H9 (cell line): ENCODE data around the gene BIRC7. TPM values are rescaled to one million over a fixed set of nuclear protein-coding genes. Genes with fewer than 3 reads are reported as not detected.

Experiments used
- DNase-seq: peaks from one replicate; pipeline ENCODE4 v3.0.0-alpha.2; 2017
- H2AFZ ChIP-seq: one replicate; pipeline ENCODE4 v1.6.1; 2013; ENCODE audit warnings: mild to moderate bottlenecking, low read length, control low read depth, moderate library complexity
- H2AK5ac ChIP-seq: 2 replicates; pipeline ENCODE4 v1.6.1; 2013; ENCODE audit warnings: low read length, control low read depth, mixed read lengths; ENCODE audit not compliant: insufficient read length
- H2BK120ac ChIP-seq: one replicate; pipeline ENCODE4 v1.6.1; 2013; ENCODE audit warnings: low read depth, mild to moderate bottlenecking, low read length, control low read depth, inconsistent platforms; ENCODE audit not compliant: poor library complexity, severe bottlenecking
- H2BK12ac ChIP-seq: 2 replicates; pipeline ENCODE4 v1.6.1; 2013; ENCODE audit warnings: low read length, control low read depth, mixed read lengths, low read depth; ENCODE audit not compliant: insufficient read length
- H2BK15ac ChIP-seq: 2 replicates; pipeline ENCODE4 v1.6.1; 2013; ENCODE audit warnings: low read depth, low read length, control low read depth
- H2BK20ac ChIP-seq: one replicate; pipeline ENCODE4 v1.6.1; 2013; ENCODE audit warnings: low read depth, mild to moderate bottlenecking, low read length, control low read depth, inconsistent platforms; ENCODE audit not compliant: poor library complexity, severe bottlenecking
- H2BK5ac ChIP-seq: 2 replicates; pipeline ENCODE4 v1.6.1; 2013; ENCODE audit warnings: low read length, control low read depth, mixed read lengths; ENCODE audit not compliant: insufficient read length
- H3K14ac ChIP-seq: 2 replicates; pipeline ENCODE4 v1.6.1; 2013; ENCODE audit warnings: low read length, control low read depth; ENCODE audit not compliant: insufficient read depth
- H3K18ac ChIP-seq: 2 replicates; pipeline ENCODE4 v1.6.1; 2013; ENCODE audit warnings: low read depth, mild to moderate bottlenecking, mixed read lengths, low read length, control low read depth; ENCODE audit not compliant: insufficient read length
- H3K23ac ChIP-seq: 2 replicates; pipeline ENCODE4 v1.6.1; 2013; ENCODE audit warnings: low read length, control low read depth, mixed read lengths, low read depth; ENCODE audit not compliant: insufficient read length
- H3K23me2 ChIP-seq: 2 replicates; pipeline ENCODE4 v1.6.1; 2013; ENCODE audit warnings: low read depth, mild to moderate bottlenecking, mixed read lengths, low read length, control low read depth; ENCODE audit not compliant: insufficient read length, poor library complexity, severe bottlenecking
- H3K27ac ChIP-seq: 2 replicates; pipeline ENCODE4 v1.5.1; 2013; ENCODE audit warnings: low read length, control low read depth, mixed read lengths, low read depth; ENCODE audit not compliant: insufficient read length
- H3K27me3 ChIP-seq: 2 replicates; pipeline ENCODE4 v1.6.1; 2013; ENCODE audit warnings: low read length, control low read depth, inconsistent platforms; ENCODE audit not compliant: insufficient read depth
- H3K4ac ChIP-seq: 2 replicates; pipeline ENCODE4 v1.6.1; 2013; ENCODE audit warnings: low read depth, mild to moderate bottlenecking, control low read depth, inconsistent platforms, low read length, moderate library complexity
- H3K4me1 ChIP-seq: 2 replicates; pipeline ENCODE4 v1.6.1; 2013; ENCODE audit warnings: low read length, control low read depth, inconsistent platforms; ENCODE audit not compliant: insufficient read depth
- H3K4me2 ChIP-seq: 2 replicates; pipeline ENCODE4 v1.6.1; 2013; ENCODE audit warnings: low read length, control low read depth, mixed read lengths; ENCODE audit not compliant: insufficient read length, insufficient read depth
- H3K56ac ChIP-seq: 2 replicates; pipeline ENCODE4 v1.6.1; 2013; ENCODE audit warnings: low read depth, mild to moderate bottlenecking, mixed read lengths, low read length, control low read depth; ENCODE audit not compliant: insufficient read length
- H3K79me1 ChIP-seq: 2 replicates; pipeline ENCODE4 v1.6.1; 2013; ENCODE audit warnings: low read depth, mild to moderate bottlenecking, moderate library complexity, low read length, control low read depth, inconsistent platforms; ENCODE audit not compliant: insufficient read depth, poor library complexity, severe bottlenecking
- H3K79me2 ChIP-seq: 2 replicates; pipeline ENCODE4 v1.6.1; 2013; ENCODE audit warnings: low read length, control low read depth, inconsistent platforms; ENCODE audit not compliant: insufficient read depth
- H3K9ac ChIP-seq: 2 replicates; pipeline ENCODE4 v1.6.1; 2013; ENCODE audit warnings: low read length, control low read depth, mixed read lengths; ENCODE audit not compliant: insufficient read length; ENCODE audit errors: extremely low read depth
- H3K9me3 ChIP-seq: one replicate; pipeline ENCODE4 v1.6.1; 2013; ENCODE audit warnings: low read depth, low read length, inconsistent platforms; ENCODE audit not compliant: control insufficient read depth
- H3T11ph ChIP-seq: one replicate; pipeline ENCODE4 v1.6.1; 2013; ENCODE audit warnings: mild to moderate bottlenecking, low read length, control low read depth, inconsistent platforms
- H4K20me1 ChIP-seq: one replicate; pipeline ENCODE4 v1.6.1; 2013; ENCODE audit not compliant: control insufficient read depth, insufficient read length, insufficient read depth
- H4K5ac ChIP-seq: 2 replicates; pipeline ENCODE4 v1.6.1; 2013; ENCODE audit warnings: low read depth, mild to moderate bottlenecking, mixed read lengths, low read length, control low read depth; ENCODE audit not compliant: insufficient read length
- H4K8ac ChIP-seq: replicated peaks from 2 replicates; pipeline ENCODE4 v1.6.1; 2013; ENCODE audit warnings: low read length, control low read depth, mixed read lengths, low read depth; ENCODE audit not compliant: insufficient read length
- H4K91ac ChIP-seq: 2 replicates; pipeline ENCODE4 v1.6.1; 2013; ENCODE audit warnings: low read depth, mild to moderate bottlenecking, moderate library complexity, mixed read lengths, low read length, control low read depth; ENCODE audit not compliant: insufficient read length
- H3K27ac Mint-ChIP-seq, 3 experiments: 2 replicates in 2 of 3; 3 replicates in 1 of 3; pipeline ENCODE4 v1.8.0; 2020 to 2021; ENCODE audit warnings: mixed read lengths in 3 of 3, mild to moderate bottlenecking in 1 of 3, moderate library complexity in 1 of 3
- H3K27me3 Mint-ChIP-seq: 2 replicates; pipeline ENCODE4 v1.8.0; 2021; ENCODE audit warnings: low read depth, mild to moderate bottlenecking, moderate library complexity, mixed read lengths
- H3K36me3 Mint-ChIP-seq, 3 experiments: 2 replicates in 2 of 3; 3 replicates in 1 of 3; pipeline ENCODE4 v1.8.0; 2020 to 2021; ENCODE audit warnings: low read depth in 3 of 3, mixed read lengths in 3 of 3; ENCODE audit not compliant: insufficient read depth in 1 of 3
- H3K4me1 Mint-ChIP-seq, 2 experiments: 2 replicates each; pipeline ENCODE4 v1.8.0; 2020; ENCODE audit warnings: mixed read lengths in 2 of 2
- H3K4me3 Mint-ChIP-seq, 2 experiments: 2 replicates in 1 of 2; 3 replicates in 1 of 2; pipeline ENCODE4 v1.8.0; 2020 to 2021; ENCODE audit warnings: mild to moderate bottlenecking in 2 of 2, mixed read lengths in 2 of 2, moderate library complexity in 1 of 2
- H3K9me3 Mint-ChIP-seq, 2 experiments: 2 replicates in 1 of 2; 3 replicates in 1 of 2; pipeline ENCODE4 v1.8.0; 2020; ENCODE audit warnings: mild to moderate bottlenecking in 2 of 2, mixed read lengths in 2 of 2, moderate library complexity in 1 of 2
- CTCF ChIP-seq: fragments of 200-600 bp; sonication (generic); conservative IDR thresholded peaks from 3 replicates; pipeline ENCODE4 v1.8.0; 2021; ENCODE audit warnings: antibody characterized with exemption, mild to moderate bottlenecking
- WGBS: extraction: QIAGEN DNeasy Blood & Tissue Kit; methylation state at CpG from one replicate; pipeline ENCODE4 v1.1.7; 2013; ENCODE audit warnings: missing lambda C conversion rate, low lambda C conversion rate, mixed read lengths; ENCODE audit not compliant: insufficient read length; ENCODE audit errors: extremely low coverage; 5-methylcytosine and 5-hydroxymethylcytosine counted together
- total RNA-seq: library from RNA; stranded (reverse); gene quantifications from 2 replicates; pipeline ENCODE4 v1.2.1, GENCODE V29; 2021

BIRC7 gene
- total RNA-seq, 1 experiment from 2014 or later, result not detected

DNA sequence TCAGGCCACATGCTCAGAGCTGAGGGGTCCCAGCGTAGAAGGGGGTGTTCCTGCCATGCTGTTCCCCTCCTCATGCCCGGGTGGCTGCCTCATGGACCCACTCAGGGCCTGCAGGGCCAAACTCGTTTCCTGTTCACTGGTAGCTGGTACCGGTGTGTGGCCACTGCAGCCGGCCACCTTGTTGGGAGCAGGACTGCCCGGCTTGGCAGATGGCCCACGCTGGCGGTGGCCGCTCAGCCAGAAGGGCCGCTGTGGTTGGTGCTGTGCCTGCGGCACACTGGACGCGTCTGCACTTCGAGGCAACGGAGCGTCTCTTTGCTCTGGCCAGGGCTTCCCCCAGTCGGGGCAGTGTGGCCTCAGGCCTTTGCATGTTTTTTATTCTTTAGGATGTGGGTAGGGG lies 47.2 kb downstream of the BIRC7 start:
- DNase-seq, result no peak
- no peak overlapping the region for H4K8ac ChIP-seq
- H3T11ph ChIP-seq, result no peak overlapping the region
- WGBS, result no CpG with 5 or more reads among the region's 17 CpGs
- no peak overlapping the region for H2BK15ac ChIP-seq
- no peak overlapping the region for H4K91ac ChIP-seq
- H2BK20ac ChIP-seq, result no peak overlapping the region
- no peaks in the 10 kb centered on the region for H4K20me1 ChIP-seq
- H3K14ac ChIP-seq, result no peak overlapping the region
- Mint-ChIP-seq H3K9me3 (no peaks in the 10 kb centered on the region), H3K4me3 (no peak overlapping the region), H3K27me3 (no peaks in the 10 kb centered on the region), H3K4me1 (no peaks in the 10 kb centered on the region), H3K36me3 (peaks cover 13 to 69% (median 56%) of the 10 kb centered on the region in 3 experiments; a peak in 6 of 7 replicates), H3K27ac (no peak overlapping the region)
- H3K27ac ChIP-seq, result no peak overlapping the region
- H3K9ac ChIP-seq, result no peak overlapping the region
- no peaks in the 10 kb centered on the region for H3K79me2 ChIP-seq
- no peaks in the 10 kb centered on the region for H3K9me3 ChIP-seq
- no peaks in the 10 kb centered on the region for H3K4me1 ChIP-seq
- no peak overlapping the region for H2BK120ac ChIP-seq
- H2BK12ac ChIP-seq, result no peak overlapping the region
- no peak for TF ChIP-seq CTCF
- no peak overlapping the region for H3K18ac ChIP-seq
- H2BK5ac ChIP-seq, result no peak overlapping the region
- no peaks in the 10 kb centered on the region for H3K79me1 ChIP-seq
- no peak overlapping the region for H3K4me2 ChIP-seq
- no peak overlapping the region for H2AFZ ChIP-seq
- no peak overlapping the region for H3K23ac ChIP-seq
- H3K4ac ChIP-seq, result no peak overlapping the region
- no peak overlapping the region for H2AK5ac ChIP-seq
- no peak overlapping the region for H3K56ac ChIP-seq
- no peak overlapping the region for H4K5ac ChIP-seq
- H3K27me3 ChIP-seq, result no peaks in the 10 kb centered on the region
- peaks cover 3% of the 10 kb centered on the region for H3K23me2 ChIP-seq
